Measurements from ENCODE around the gene NINL.

NINL gene

DNA sequence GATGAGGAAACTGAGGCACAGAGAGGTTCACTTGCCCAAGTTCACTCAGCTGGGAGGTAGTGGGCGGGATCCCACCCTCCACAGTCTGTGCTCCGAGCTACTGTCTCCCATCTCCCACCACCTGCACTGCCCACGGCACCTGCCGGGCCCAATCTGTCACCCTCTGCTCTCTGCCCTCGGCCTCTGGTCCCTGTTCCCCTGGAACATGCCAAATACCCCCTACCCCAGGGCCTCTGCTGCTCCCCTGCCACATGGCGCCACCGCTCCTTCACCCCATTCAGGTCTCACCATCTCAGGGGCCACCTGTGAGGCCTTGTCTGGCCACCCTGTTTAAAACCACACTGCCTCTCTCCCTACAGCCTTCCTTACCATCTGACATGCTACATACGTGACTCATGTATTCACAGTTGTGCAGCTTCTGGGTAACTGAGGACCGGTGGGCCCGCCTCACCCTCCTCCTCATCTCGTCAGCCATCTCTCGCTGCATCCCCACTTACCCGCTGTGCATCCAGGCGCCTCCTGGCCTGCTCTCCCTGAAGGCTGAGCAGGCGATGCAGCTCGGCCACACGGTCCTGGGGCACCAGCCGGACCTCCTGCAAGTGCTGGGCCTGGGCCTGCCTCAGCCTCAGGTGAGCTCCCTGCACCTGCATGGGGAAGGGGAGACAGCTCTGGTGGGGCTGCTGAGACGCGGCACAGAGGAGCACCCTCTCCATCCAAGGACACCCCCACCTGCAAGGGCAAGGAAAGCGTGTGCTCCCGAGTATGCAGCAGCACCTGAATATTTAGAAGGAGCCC lies 127.2 kb downstream of the NINL start:
- Mint-ChIP-seq H3K9me3 (ENCODE audit: low read depth) (no peaks in the 10 kb centered on the region), H3K4me3 (no peak overlapping the region), H3K4me1 (ENCODE audit: low read depth) (no peaks in the 10 kb centered on the region), H3K27me3 (no peaks in the 10 kb centered on the region), H3K27ac (no peak overlapping the region), H3K36me3 (peaks cover 2% of the 10 kb centered on the region)

DNA sequence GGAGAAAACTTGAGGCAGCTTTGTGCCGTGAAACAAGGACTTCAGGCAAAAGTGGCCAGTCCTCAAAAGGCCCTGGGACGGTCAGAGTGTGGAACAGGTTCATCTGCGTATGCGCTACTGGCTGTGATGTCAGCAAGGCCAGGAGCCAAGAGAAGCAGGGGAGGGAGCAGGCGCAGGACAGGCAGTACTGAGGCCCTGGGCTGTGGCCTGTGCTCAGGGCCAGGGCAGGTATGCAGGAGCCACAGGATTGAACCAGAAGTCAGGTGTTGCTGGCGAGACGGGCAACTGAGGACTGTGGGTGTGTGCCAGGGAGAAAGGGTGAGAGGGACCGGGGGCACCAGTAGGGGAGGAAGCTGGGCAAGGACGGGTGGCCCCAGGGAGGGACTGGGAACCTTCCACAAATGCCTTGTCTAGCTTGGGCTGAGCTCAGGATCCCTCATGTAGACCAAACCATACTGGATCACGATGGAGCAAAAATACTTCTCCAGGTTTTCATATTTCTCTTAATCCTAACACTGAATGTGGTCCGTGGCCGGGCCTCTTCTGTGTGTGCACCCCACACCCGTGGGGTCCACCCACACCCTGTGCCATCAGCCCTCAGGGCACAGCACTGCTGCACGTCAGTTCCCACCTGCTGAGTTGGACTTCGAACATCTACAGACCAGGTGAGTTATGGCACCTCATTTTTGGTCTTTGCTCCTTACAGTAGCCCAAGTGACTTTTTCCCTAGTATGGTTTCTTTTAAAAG lies 131.0 kb downstream of the NINL start:
- Mint-ChIP-seq H3K36me3 (peaks cover 7% of the 10 kb centered on the region), H3K27ac (no peak overlapping the region), H3K9me3 (ENCODE audit: low read depth) (no peaks in the 10 kb centered on the region), H3K27me3 (no peaks in the 10 kb centered on the region), H3K4me3 (no peak overlapping the region), H3K4me1 (ENCODE audit: low read depth) (no peaks in the 10 kb centered on the region)

DNA sequence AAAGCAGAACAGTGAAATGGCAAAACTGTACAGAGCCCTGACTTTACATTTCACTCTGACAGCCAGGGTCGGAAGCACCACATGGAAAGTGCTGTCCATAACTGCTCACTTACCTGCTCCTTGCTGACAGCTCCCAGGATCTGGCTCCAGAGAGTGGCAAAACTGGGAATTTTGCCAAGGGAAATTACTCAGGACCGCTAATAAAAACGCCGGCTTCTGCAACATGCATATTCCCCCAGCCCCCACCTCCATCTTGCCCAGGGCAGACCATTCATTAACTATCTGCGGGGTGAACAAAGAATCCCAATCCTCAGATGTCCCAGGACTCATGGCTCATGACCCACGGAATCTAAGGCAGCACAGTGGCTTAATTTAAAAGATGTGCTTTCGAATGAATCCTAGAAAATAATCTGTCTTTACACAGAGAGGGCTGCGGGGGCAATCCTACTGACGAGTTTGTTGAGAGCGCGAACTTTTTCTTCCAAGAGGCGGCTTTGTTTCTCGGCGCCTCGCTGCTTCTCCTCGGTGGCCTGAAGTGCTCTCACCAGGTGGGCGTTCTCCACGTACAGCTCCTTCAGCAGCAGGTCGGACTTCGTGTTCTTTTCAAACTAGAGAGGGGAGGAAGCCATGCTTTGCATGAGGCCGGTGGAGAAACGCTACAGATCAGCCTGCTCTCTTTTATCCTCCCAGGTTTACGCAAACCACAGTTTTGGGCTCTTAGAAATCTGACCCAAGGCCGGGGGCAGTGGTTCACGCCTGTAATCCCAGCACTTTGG lies 132.1 kb downstream of the NINL start:
- H3K27me3 Mint-ChIP-seq = no peaks in the 10 kb centered on the region
- peaks cover 13% of the 10 kb centered on the region for H3K36me3 Mint-ChIP-seq
- no peaks in the 10 kb centered on the region for H3K4me1 Mint-ChIP-seq (ENCODE audit: low read depth)
- no peak overlapping the region for H3K4me3 Mint-ChIP-seq
- H3K9me3 Mint-ChIP-seq (ENCODE audit: low read depth) = no peaks in the 10 kb centered on the region
- H3K27ac Mint-ChIP-seq = no peak overlapping the region

DNA sequence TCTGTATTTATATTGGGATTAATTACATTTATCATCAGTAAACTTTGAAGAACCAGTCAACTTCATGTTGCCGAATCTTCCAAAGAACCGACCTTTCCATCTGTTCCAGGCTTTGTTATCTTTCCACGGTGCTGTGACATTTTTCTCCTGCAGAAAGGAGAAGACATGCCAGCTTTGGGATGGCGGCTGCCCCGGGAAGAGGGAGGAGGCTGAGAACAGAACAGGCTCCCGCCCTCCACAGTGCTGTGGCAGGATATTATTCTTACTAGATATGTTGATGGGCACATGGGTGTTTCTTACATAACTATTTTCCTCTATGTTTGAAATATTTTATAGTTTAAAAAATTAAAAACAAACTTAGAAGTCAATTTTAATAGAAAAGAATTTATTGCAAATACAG lies 133.0 kb downstream of the NINL start:
- Mint-ChIP-seq H3K27ac (no peak overlapping the region), H3K4me3 (no peak overlapping the region), H3K4me1 (ENCODE audit: low read depth) (no peaks in the 10 kb centered on the region), H3K36me3 (peaks cover 17% of the 10 kb centered on the region), H3K27me3 (no peaks in the 10 kb centered on the region), H3K9me3 (ENCODE audit: low read depth) (no peaks in the 10 kb centered on the region)

DNA sequence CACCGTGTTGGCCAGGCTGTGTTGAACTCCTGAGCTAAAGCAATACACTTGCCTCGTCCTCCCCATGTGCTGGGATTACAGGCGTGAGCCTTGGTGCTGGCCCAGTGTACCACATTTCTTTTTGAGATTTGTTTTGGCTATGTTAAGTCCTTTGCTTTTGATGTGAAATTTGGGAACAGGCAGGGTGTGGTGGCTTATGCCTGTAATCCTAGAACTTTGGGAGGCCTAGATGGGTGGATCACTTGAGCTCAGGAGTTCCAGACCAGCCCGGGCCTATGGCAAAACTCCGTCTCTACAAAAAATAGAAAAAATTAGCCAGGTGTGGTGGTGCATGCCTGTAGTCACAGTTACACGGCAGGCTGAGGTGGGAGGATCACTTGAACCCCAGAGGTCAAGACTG lies 137.7 kb downstream of the NINL start:
- H3K27me3 Mint-ChIP-seq = no peaks in the 10 kb centered on the region
- H3K4me3 Mint-ChIP-seq = no peak overlapping the region
- no peak overlapping the region for H3K27ac Mint-ChIP-seq
- no peaks in the 10 kb centered on the region for H3K9me3 Mint-ChIP-seq (ENCODE audit: low read depth)
- H3K4me1 Mint-ChIP-seq (ENCODE audit: low read depth) = no peaks in the 10 kb centered on the region
- peaks cover 26% of the 10 kb centered on the region for H3K36me3 Mint-ChIP-seq

DNA sequence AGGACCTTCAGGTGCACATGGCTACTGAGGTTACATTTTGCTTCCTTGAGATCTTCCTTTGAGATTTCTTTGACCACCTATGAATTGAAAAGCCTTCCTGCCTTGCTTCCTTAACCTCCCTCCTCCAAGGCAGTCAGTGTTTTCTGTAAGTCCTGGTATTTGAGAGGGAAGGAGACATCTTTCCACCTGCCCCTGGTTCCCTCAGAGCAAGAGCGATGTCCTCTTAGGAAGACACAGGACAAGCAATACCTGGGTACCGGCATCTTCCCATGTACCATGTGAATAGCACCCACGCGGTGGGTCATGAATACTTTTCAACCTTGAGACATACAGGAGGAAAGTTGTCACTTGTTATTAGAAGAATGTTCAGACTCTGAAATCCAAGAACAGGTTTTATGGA lies 140.8 kb downstream of the NINL start:
- Mint-ChIP-seq H3K4me1 (ENCODE audit: low read depth) (no peaks in the 10 kb centered on the region), H3K9me3 (ENCODE audit: low read depth) (no peaks in the 10 kb centered on the region), H3K27ac (no peak overlapping the region), H3K36me3 (peaks cover 21% of the 10 kb centered on the region), H3K4me3 (no peak overlapping the region), H3K27me3 (no peaks in the 10 kb centered on the region)

DNA sequence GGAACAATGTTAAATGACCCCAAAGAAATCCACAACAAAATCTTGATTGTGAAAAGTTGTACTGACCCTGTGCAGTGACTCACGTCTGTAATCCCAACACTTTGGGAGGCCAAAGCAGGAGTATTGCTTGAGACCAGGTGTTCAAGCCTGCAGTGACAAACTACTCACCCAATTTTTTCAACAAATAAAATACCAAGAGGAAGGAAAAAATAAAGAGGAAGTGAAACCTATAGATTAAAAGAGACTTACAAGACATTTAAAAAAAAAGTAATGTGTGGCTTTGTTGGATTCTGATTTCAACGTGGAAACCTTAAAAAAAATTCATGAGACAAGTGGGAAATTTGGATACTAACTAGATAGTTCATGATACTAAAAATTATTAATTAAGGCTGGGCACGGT lies 146.0 kb downstream of the NINL start:
- Mint-ChIP-seq H3K4me1 (ENCODE audit: low read depth) (peaks cover 2% of the 10 kb centered on the region), H3K27ac (no peak overlapping the region)

DNA sequence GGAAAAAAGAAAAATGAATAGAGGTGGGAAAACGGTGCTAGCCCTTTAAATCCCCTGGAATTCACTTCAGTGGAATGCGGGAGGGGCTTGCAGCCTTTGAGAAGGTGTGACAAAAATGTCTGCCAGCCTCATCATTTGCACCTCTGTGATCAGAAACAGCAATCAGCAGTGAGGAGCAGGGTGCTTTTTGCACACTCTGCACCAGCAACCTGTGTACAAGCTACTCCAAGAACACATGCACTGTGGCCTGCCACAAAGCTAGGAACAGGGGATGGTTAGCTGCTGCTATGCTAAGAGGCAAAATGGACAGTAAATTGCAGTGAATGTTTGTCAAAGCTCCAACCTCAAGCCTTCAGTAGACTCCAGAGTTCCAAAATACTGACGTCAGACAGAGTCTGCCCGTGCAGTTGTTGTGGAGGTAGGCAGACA lies 148.2 kb downstream of the NINL start:
- no peaks in the 10 kb centered on the region for H3K27me3 Mint-ChIP-seq
- H3K36me3 Mint-ChIP-seq = peaks cover 4% of the 10 kb centered on the region
- H3K27ac Mint-ChIP-seq = no peak overlapping the region
- H3K9me3 Mint-ChIP-seq (ENCODE audit: low read depth) = no peaks in the 10 kb centered on the region
- peaks cover 2% of the 10 kb centered on the region for H3K4me1 Mint-ChIP-seq (ENCODE audit: low read depth)
- H3K4me3 Mint-ChIP-seq = no peak overlapping the region

More for the DNA sequence above, 146.0 kb downstream of the NINL start:
- Mint-ChIP-seq H3K27me3 (no peaks in the 10 kb centered on the region), H3K4me3 (no peak overlapping the region), H3K36me3 (no peaks in the 10 kb centered on the region), H3K9me3 (ENCODE audit: low read depth) (no peaks in the 10 kb centered on the region)

DNA sequence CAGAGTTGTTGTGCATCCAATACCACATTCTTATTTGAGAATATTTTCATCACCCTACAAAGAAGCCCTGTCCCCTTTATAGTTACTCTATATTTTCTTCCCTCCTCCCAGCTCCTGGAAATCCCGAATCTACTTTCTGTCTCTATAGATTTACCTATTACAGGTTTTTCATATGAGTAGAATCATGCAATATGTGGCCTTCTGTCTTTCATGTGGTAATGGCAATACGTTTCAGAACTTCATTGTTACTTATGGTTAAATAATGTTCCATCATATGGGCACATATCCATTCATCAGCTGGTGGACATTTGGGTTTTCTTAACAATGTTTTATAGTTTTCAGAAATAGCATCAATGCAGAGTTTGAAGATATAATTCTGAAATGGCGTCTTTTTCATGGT lies 160.8 kb downstream of the NINL start:
- Mint-ChIP-seq H3K36me3 (peaks cover 8% of the 10 kb centered on the region), H3K9me3 (ENCODE audit: low read depth) (no peaks in the 10 kb centered on the region)

DNA sequence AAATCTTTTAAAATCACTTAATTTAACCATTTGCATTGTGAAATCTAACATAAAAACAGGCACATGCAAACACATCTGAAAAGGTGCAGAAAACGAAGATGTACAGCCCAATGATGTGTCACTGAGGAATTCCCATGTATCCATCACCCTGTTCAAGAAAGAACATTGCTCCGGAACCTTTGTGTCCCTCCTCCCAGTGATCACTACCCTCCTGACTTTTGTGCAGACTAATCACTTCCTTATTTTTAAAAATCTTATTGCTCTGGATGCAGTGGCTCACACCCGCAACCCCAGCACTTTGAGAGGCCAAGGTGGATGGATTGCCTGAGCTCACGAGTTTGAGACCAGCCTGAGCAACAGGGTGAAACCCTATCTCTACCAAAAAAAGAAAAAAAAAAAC lies 163.3 kb downstream of the NINL start:
- Mint-ChIP-seq H3K4me1 (ENCODE audit: low read depth) (no peaks in the 10 kb centered on the region), H3K27me3 (no peaks in the 10 kb centered on the region), H3K27ac (no peak overlapping the region), H3K9me3 (ENCODE audit: low read depth) (no peaks in the 10 kb centered on the region), H3K4me3 (no peak overlapping the region), H3K36me3 (peaks cover 4% of the 10 kb centered on the region)

More for the DNA sequence above, 160.8 kb downstream of the NINL start:
- Mint-ChIP-seq H3K4me3 (no peak overlapping the region), H3K4me1 (ENCODE audit: low read depth) (no peaks in the 10 kb centered on the region), H3K27ac (no peak overlapping the region), H3K27me3 (no peaks in the 10 kb centered on the region)

DNA sequence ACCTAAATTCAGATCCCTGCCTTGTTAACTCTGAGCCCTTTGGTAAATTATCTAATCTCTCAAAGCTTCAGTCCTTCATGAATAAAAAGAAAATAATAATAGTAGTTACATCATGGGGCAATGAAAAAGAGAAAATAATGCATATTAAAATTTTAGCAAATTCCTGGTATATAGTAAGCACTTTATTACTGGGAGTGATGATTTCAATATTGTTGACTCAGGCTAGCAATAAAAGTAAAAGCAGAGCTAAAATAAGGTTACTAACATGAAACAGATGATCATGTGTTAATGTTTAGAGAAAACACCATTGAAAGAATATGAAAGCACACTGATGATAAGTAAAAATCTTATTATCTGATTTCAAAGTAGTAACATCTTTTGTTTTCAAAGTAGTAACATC lies 164.2 kb downstream of the NINL start:
- peaks cover 4% of the 10 kb centered on the region for H3K36me3 Mint-ChIP-seq

DNA sequence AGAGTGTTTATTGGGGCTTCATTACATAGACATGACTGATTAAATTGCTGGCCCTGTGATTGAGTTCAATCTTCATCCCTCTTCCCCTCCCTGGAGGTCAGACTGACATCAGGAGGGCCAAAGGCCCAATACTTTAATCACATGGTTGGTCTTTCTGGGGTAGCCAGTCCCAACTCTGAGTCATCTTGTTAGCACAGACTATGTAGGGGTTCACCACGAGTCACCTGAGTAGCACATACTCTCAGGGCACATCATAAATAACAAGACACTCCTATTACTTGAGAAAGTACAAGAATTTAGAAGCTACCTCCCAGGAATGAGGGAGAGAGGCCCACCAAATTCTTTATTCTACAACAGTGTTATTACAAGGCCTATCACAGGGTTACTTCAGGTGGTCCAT lies 166.6 kb downstream of the NINL start:
- no peaks in the 10 kb centered on the region for H3K9me3 Mint-ChIP-seq (ENCODE audit: low read depth)

More for the DNA sequence above, 164.2 kb downstream of the NINL start:
- no peak overlapping the region for H3K4me3 Mint-ChIP-seq
- no peaks in the 10 kb centered on the region for H3K27me3 Mint-ChIP-seq
- H3K9me3 Mint-ChIP-seq (ENCODE audit: low read depth) = no peaks in the 10 kb centered on the region
- no peaks in the 10 kb centered on the region for H3K4me1 Mint-ChIP-seq (ENCODE audit: low read depth)
- no peak overlapping the region for H3K27ac Mint-ChIP-seq

DNA sequence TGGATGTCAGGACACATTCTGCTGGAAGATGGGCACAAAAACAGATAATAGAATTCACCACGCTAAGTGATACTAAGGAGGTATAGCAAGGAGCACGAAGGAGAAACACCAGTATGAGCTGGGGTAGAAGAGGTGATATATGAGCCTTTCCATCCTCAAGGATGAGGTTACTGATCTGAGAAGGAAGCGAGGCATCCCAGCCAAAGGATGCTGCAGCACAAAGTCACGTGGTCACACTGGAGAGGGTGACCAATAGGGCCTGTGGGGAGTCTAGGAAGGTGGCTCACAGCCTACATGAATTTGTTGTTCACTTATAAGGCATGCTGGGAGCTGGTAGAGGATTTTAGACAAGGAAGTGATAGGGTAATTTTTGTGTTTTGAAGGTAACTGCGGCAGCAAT lies 176.4 kb downstream of the NINL start:
- H3K9me3 Mint-ChIP-seq (ENCODE audit: low read depth) = peaks cover 3% of the 10 kb centered on the region
- no peaks in the 10 kb centered on the region for H3K36me3 Mint-ChIP-seq
- peaks cover 17% of the 10 kb centered on the region for H3K4me1 Mint-ChIP-seq (ENCODE audit: low read depth)
- H3K27ac Mint-ChIP-seq = no peak overlapping the region
- H3K27me3 Mint-ChIP-seq = no peaks in the 10 kb centered on the region
- H3K4me3 Mint-ChIP-seq = peak overlapping the region; percentile 90

More for the DNA sequence above, 166.6 kb downstream of the NINL start:
- H3K27ac Mint-ChIP-seq = no peak overlapping the region
- H3K4me3 Mint-ChIP-seq = no peak overlapping the region
- H3K4me1 Mint-ChIP-seq (ENCODE audit: low read depth) = no peaks in the 10 kb centered on the region
- H3K27me3 Mint-ChIP-seq = no peaks in the 10 kb centered on the region
- H3K36me3 Mint-ChIP-seq = peaks cover 7% of the 10 kb centered on the region

DNA sequence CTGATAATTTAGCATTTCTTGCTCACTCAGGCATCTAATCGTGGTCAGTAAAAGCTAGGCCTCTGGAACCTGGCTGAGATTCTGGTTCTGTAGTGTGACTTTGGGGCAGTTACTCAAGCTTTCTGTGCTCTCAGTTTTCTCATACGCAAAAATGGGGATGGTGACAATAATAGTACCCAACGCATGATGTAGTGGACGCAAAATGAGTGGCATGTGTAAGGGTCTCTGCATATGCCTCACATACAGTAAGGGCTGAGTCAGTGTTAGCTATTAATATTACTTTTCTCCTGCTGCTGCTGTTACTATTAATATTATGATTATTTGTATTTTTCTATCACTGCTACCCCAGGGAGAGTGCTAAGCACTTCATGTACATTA lies 177.2 kb downstream of the NINL start:
- Mint-ChIP-seq H3K9me3 (ENCODE audit: low read depth) (peaks cover 8% of the 10 kb centered on the region), H3K4me1 (ENCODE audit: low read depth) (peaks cover 17% of the 10 kb centered on the region), H3K36me3 (no peaks in the 10 kb centered on the region), H3K27me3 (no peaks in the 10 kb centered on the region), H3K27ac (peak overlapping the region; percentile 93), H3K4me3 (peak overlapping the region; percentile 90)
